GM12892 (cell line): ENCODE results near the gene OR4D10.

Source experiments
- POLR2A ChIP-seq: IDR thresholded peaks from 2 replicates; pipeline ENCODE4 v1.6.1; 2011; ENCODE audit warnings: low read depth, low read length, control low read depth
- POLR2AphosphoS5 ChIP-seq: IDR thresholded peaks from 2 replicates; pipeline ENCODE4 v1.6.1; 2011; ENCODE audit warnings: low read depth, low read length, control low read depth
- TAF1 ChIP-seq: IDR thresholded peaks from 2 replicates; pipeline ENCODE4 v1.6.1; 2011; ENCODE audit warnings: low read depth, mild to moderate bottlenecking, control low read depth, low read length, borderline replicate concordance

- TF ChIP-seq POLR2AphosphoS5: no peak
- no peak for TF ChIP-seq POLR2A
- no peak for TF ChIP-seq TAF1
Measured at GRCh38 chr11:59523541-59523940, 50.4 kb downstream of the OR4D10 start.
